ENCODE data around the gene PRR23E. TPM values are rescaled to one million over a fixed set of nuclear protein-coding genes. Genes with fewer than 3 reads are reported as not detected.

Gene PRR23E
- total RNA-seq, 2 donors from 2014 or later = not detected

- no peak overlapping the region for H3K4me3 ChIP-seq
- peaks cover 0 to 5% of the 10 kb centered on the region in 2 donors for H3K4me1 ChIP-seq
- no peak overlapping the region for H3K27ac ChIP-seq
Measured at GRCh38 chr3:127165694-127166485, 27.0 kb upstream of the PRR23E start.

GRCh38 chr3:127166501-127167065 is 26.3 kb upstream of the PRR23E start:
- Histone ChIP-seq H3K27ac (no peak overlapping the region), H3K27me3 (no peaks in the 10 kb centered on the region), H3K36me3 (no peaks in the 10 kb centered on the region), H3K9me3 (no peaks in the 10 kb centered on the region), H3K4me3 (no peak overlapping the region), H3K4me1 (peaks cover 0 to 5% of the 10 kb centered on the region in 2 donors)
- DNase-seq (ENCODE audit: low spot score) = peak; percentile 38
- no peak for TF ChIP-seq CTCF (IDR thresholded peaks at IDR 0.05)

More at GRCh38 chr3:127165694-127166485, 27.0 kb upstream of the PRR23E start:
- Histone ChIP-seq H3K27me3 (no peaks in the 10 kb centered on the region), H3K36me3 (no peaks in the 10 kb centered on the region), H3K9me3 (no peaks in the 10 kb centered on the region)
- no peak for DNase-seq (ENCODE audit: low spot score)
- no peak for TF ChIP-seq CTCF (IDR thresholded peaks at IDR 0.05)

DNA sequence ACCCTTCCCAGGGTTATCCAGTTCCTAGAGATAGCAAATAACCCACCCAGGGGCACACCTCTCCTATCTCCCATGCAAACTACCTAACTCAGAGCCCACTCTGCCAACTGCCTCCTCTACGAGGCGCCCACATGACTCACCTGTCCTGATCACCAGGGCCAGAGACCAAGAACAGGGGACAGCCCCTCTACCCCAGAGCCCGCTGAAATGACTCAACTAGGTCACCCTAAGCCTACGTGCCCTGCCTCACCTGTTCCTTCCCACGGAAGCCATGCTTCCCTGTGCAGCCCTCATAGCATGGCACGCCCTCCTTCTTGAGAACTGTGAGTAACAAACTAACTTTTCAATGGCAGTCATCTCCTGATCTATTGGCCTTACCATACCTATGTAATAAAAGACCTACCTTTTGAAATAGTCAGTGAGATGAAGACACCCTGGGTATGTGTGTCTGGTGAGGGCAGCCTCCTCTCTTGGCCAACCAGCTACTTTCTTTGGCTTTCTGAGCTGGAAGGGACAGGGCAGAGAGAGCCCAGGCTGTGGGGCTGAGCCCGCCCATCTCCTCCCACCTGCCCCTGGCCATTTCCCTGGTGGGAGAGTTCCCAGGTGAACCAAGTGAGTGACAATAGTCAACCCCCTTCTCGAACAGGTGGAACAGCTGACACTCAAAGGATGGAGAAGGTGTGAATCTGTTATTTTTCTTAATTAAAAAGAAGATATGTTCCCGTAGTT is 25.5 kb upstream of the PRR23E start:
- Histone ChIP-seq H3K4me3 (no peak overlapping the region), H3K36me3 (no peaks in the 10 kb centered on the region), H3K4me1 (peaks cover 0 to 5% of the 10 kb centered on the region in 2 donors), H3K27me3 (no peaks in the 10 kb centered on the region), H3K27ac (no peak overlapping the region), H3K9me3 (no peaks in the 10 kb centered on the region)
- no peak for TF ChIP-seq CTCF (IDR thresholded peaks at IDR 0.05)
- DNase-seq (ENCODE audit: low spot score) = no peak

DNA sequence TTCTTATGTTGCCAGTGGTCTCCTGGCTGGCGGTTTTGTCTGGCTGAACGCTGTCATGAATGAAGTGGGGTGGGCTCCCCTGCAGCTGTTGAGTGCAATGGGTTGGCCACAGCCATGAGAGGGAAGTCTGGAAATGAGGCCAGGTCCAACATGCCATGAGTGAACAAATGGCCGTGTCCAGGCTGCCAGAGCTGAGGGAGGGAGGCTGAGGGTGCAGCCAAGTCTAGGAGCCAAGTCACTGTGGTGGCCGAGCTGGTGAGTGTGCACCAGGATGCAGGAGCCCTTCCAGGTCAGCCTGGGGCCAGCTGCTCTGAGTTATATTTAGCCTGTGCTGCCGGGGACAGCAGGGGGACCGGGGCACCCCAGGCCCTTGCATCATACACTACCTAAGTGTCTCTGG is 24.7 kb upstream of the PRR23E start:
- H3K27ac ChIP-seq = no peak overlapping the region
- no peaks in the 10 kb centered on the region for H3K36me3 ChIP-seq
- no peaks in the 10 kb centered on the region for H3K9me3 ChIP-seq
- H3K4me3 ChIP-seq = no peak overlapping the region
- no peak for TF ChIP-seq CTCF (IDR thresholded peaks at IDR 0.05)
- no peaks in the 10 kb centered on the region for H3K27me3 ChIP-seq
- H3K4me1 ChIP-seq = peaks cover 0 to 5% of the 10 kb centered on the region in 2 donors
- peak; percentile 57 for DNase-seq (ENCODE audit: low spot score)

DNA sequence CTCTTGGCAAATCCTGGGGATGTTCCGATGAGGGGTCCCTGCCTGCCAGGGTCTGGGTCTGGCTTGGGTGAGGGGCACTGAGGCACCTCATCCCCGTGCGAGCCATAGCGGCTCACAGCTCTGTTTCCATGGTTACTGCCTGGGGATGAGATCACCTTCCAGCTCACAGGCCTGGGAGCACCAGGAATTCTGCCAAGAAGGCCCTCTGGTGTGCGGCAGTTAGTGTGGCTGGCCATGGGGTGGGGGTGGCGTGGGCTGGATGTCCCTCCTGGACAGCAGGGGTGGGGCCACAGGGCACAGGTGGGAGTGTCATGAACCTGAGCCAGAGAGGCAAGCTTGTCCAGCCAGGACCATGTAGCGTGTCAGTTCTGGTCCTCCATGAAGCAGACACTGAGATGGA is 22.1 kb upstream of the PRR23E start:
- peak; percentile 42 for DNase-seq (ENCODE audit: low spot score)
- Histone ChIP-seq H3K27ac (no peak overlapping the region), H3K4me1 (peaks cover 0 to 5% of the 10 kb centered on the region in 2 donors), H3K4me3 (no peak overlapping the region), H3K36me3 (no peaks in the 10 kb centered on the region), H3K9me3 (no peaks in the 10 kb centered on the region), H3K27me3 (no peaks in the 10 kb centered on the region)
- no peak for TF ChIP-seq CTCF (IDR thresholded peaks at IDR 0.05)
